ENCODE data around the gene TPCN1.

The TPCN1 gene

DNA sequence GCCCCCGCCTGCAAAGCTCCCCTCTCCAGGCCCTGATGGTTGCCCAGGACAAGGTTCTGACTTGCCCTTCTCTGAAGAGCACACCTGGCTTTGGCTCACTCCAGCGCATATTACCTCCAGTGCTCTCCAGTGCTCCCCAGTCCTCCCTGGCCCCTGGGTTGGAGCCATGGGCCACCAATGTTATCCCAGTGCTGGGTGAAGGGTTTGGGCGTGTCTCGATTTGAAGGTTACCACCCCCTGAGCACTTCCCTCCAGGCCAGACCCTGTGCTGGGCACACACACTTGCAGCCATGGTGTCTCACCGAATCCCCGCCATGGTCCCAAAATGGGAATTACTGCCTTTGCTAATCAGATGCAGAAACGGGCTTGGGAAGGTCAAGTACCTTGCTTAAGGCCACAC is 24.7 kb upstream of the TPCN1 start:
- H3K27ac ChIP-seq: no peak overlapping the region
- no peak for TF ChIP-seq CTCF (IDR thresholded peaks at IDR 0.05)
- TF ChIP-seq ZFX (IDR thresholded peaks at IDR 0.05; ENCODE audit: borderline replicate concordance): no peak

GRCh38 chr12:113196990-113197389 is 24.3 kb upstream of the TPCN1 start:
- H3K27ac ChIP-seq: no peak overlapping the region
- no peak for TF ChIP-seq ZFX (IDR thresholded peaks at IDR 0.05; ENCODE audit: borderline replicate concordance)
- TF ChIP-seq CTCF (IDR thresholded peaks at IDR 0.05): peak; percentile 86

GRCh38 chr12:113197518-113198077 is 23.7 kb upstream of the TPCN1 start:
- no peak overlapping the region for H3K27ac ChIP-seq
- TF ChIP-seq CTCF (IDR thresholded peaks at IDR 0.05) (no peak), ZFX (IDR thresholded peaks at IDR 0.05; ENCODE audit: borderline replicate concordance) (no peak)

GRCh38 chr12:113198296-113198695 is 23.0 kb upstream of the TPCN1 start:
- no peak for TF ChIP-seq ZFX (IDR thresholded peaks at IDR 0.05; ENCODE audit: borderline replicate concordance)
- TF ChIP-seq CTCF (IDR thresholded peaks at IDR 0.05): no peak
- H3K27ac ChIP-seq: no peak overlapping the region

DNA sequence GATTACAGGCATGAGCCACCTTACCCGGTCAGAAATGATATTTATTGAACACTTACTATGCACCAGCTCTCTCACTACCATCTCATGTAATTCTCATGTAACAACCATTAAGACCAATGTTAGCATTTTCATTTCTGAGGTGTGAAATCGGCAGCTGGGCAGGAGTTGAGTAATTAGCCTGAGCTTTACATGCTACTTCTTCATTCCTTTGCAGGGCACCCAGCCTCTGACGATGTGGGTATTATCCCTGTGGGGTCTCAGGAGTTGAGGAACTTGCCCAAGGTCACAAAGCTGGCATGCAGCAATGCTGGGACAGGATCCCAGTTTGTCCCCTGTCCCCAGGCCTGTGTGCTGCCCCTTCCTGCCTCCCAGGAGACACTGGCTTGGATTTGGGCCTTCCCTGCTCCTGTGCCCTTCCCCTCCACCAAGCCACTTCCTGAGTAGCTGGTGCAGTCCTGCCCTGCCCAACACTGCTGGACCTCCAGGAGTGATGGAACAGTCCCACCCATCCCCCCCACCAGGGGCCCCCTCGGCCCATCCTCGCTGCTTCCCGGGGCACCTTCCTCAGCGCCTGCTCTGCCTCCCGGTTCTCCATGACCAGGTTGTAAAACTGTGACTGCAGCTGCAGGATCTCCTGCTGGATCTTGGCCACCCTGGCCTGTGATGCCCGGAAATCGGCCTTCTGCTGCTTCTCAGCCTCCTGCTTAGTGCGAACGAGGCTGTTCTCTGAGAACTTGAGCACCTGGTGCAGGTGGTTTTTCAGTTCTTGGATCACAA is 21.1 kb upstream of the TPCN1 start:
- TF ChIP-seq ZFX (IDR thresholded peaks at IDR 0.05; ENCODE audit: borderline replicate concordance) (no peak), CTCF (IDR thresholded peaks at IDR 0.05) (no peak)
- no peak overlapping the region for H3K27ac ChIP-seq

DNA sequence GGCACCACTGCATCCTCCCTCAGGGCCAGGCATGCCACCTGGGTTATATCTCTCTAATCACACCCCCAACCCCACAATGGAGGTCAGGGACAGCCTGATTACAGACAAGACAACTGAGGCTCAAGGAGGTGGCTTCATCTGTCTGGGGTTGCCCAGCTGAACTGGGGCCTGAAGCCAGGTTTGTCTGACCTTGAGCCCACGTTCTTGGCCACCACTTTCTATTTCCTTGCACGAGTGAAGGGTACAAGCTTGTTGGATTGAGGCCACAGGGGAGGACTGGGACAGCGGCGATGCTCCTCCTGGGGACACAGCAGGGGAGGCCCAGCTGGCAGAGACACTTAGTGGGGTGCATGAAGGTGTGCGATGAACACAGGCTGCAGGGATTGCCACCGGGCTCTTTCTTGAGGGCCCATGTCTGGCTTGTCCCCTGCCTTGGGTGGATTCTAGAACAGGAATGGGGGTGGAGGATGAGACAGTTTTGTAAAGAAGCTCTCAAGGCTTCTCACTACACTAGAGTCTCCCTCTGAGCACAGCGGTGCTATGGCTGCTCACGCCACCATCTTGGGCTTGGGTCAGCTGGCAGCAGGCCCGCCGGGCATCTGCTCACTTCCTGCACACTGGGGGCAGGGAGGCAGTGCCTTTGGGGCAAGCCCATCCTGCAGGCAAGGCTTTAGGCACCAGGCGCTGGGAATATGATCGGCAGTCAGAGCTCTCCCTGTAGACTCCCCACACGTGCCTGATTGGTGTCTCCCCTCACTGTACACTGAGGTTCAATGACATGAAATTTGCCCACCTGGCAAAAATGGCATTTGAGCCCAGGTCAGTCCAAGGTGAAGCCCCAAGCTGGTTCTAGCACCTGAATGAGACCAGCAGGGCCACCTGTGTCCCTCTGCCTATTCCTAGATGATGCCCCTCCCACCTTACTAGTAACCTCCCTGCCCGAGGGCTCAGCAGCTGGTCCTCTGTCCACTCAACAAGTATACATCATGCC is 19.8 kb upstream of the TPCN1 start:
- TF ChIP-seq CTCF (IDR thresholded peaks at IDR 0.05): no peak
- no peak for TF ChIP-seq ZFX (IDR thresholded peaks at IDR 0.05; ENCODE audit: borderline replicate concordance)
- no peak overlapping the region for H3K27ac ChIP-seq

Data from 22Rv1 (cell line).